ENCODE measurements around the gene MELTF. TPM values are rescaled to one million over a fixed set of nuclear protein-coding genes. Genes with fewer than 3 reads are reported as not detected.

The MELTF gene
- total and polyA plus RNA-seq, 2 of the 13 experiments (the other 11 are each of a cell fraction or from before 2014, with no cell fraction given) = 3.2 to 7.5 TPM

- FAIRE-seq = peak; percentile 39
- no peak overlapping the region for H3K27ac ChIP-seq (ENCODE audit: extremely low read length, insufficient read depth, low read length)
- H3K9me3 ChIP-seq (ENCODE audit: low read length) = no peaks in the 10 kb centered on the region
- no TSS peak for BruUV-seq (replicated peaks)
- no peaks in the 10 kb centered on the region for H4K20me1 ChIP-seq (ENCODE audit: insufficient read depth, low read length)
- H2AFZ ChIP-seq (ENCODE audit: low read length) = no peak overlapping the region
- peak; percentile 43 for DNase-seq (ENCODE audit: low spot score)
- H3K4me2 ChIP-seq (ENCODE audit: low read depth, low read length) = peak overlapping the region; percentile 87
- no peaks in the 10 kb centered on the region for H3K27me3 ChIP-seq (ENCODE audit: control insufficient read depth in 1 of 2, insufficient read depth in 2 of 2, low read length in 2 of 2)
- H3K36me3 ChIP-seq (replicated peaks in 1 of 2; ENCODE audit: control insufficient read depth in 1 of 2, insufficient read depth in 2 of 2, low read length in 2 of 2) = no peaks in the 10 kb centered on the region
- intact Hi-C loops (cut with micrococcal nuclease; ENCODE audit: unreplicated experiment) = no loop called here
- peak overlapping the region in 1 of 3 experiments; percentile 57; a peak in 2 of 6 replicates for H3K4me3 ChIP-seq (replicated peaks in 1 of 3; ENCODE audit: insufficient read depth in 1 of 3, low read depth in 2 of 3, low read length in 3 of 3)
- in situ Hi-C loops (cut with HindIII; ENCODE audit: extremely low pct_ligation_motif_present, low pct_unique_long_range_greater_than_20kb) = loop anchor here (25.0 kb wide), 1 partner anchor 522 kb away; no protein-coding TSS in a partner anchor
- CTCF ChIA-PET (ENCODE audit: low intra/inter-chr PET ratio, low total read pairs) = no interaction called here
- H3K79me2 ChIP-seq (ENCODE audit: insufficient read depth, low read length) = no peaks in the 10 kb centered on the region
- H3K4me1 ChIP-seq (ENCODE audit: insufficient read depth, low read length) = peaks cover 78% of the 10 kb centered on the region
- ATAC-seq = peak; percentile 30
- H3K9ac ChIP-seq (ENCODE audit: insufficient read depth, low read depth, low read length) = no peak overlapping the region
- POLR2A ChIA-PET = interaction anchor here (1.1 to 1.6 kb wide), 2 partner anchors 14 to 41 kb away, joined by 3 to 6 read pairs; no protein-coding TSS in a partner anchor
- WGBS (ENCODE audit: low lambda C conversion rate) = 55% methylated on average over 8 of the region's 10 CpGs
- TF ChIP-seq FOXJ3 (CRISPR knock-in tag; IDR thresholded peaks at IDR 0.05; ENCODE audit: borderline replicate concordance) = no peak
- no peak for TF ChIP-seq KLF13 (CRISPR knock-in tag; IDR thresholded peaks at IDR 0.05)
- no peak for TF ChIP-seq TFE3 (CRISPR knock-in tag; IDR thresholded peaks at IDR 0.05)
- no peak for TF ChIP-seq SRSF4 (IDR thresholded peaks at IDR 0.05; ENCODE audit: low read depth, low read length, poor library complexity, severe bottlenecking)
- TF ChIP-seq ZBTB7B (CRISPR knock-in tag; IDR thresholded peaks at IDR 0.05) = peak; percentile 90
- no peak for TF ChIP-seq MNT (IDR thresholded peaks at IDR 0.05)
- TF ChIP-seq SIX1 (CRISPR knock-in tag; IDR thresholded peaks at IDR 0.05; ENCODE audit: borderline replicate concordance) = no peak
- TF ChIP-seq ZNF644 (CRISPR knock-in tag; IDR thresholded peaks at IDR 0.05; ENCODE audit: low read depth) = no peak
- TF ChIP-seq LCORL (IDR thresholded peaks at IDR 0.05) = no peak
- no peak for TF ChIP-seq LCORL (CRISPR knock-in tag; IDR thresholded peaks at IDR 0.05)
- no peak for TF ChIP-seq ZNF354B (CRISPR knock-in tag; IDR thresholded peaks at IDR 0.05)
- no peak for TF ChIP-seq PTBP1 (IDR thresholded peaks at IDR 0.05; ENCODE audit: low read depth, low read length, poor library complexity, severe bottlenecking)
- no peak for TF ChIP-seq ZNF136 (CRISPR knock-in tag; IDR thresholded peaks at IDR 0.05; ENCODE audit: low read depth)
- no peak for TF ChIP-seq MBNL3 (CRISPR knock-in tag; conservative IDR thresholded peaks at IDR 0.05)
- TF ChIP-seq SMAD1 (CRISPR knock-in tag; IDR thresholded peaks at IDR 0.05; ENCODE audit: borderline replicate concordance, low read depth) = no peak
- TF ChIP-seq NR2F2 (IDR thresholded peaks at IDR 0.05; ENCODE audit: borderline replicate concordance, low read depth) = no peak
- TF ChIP-seq ZNF263 (CRISPR knock-in tag; IDR thresholded peaks at IDR 0.05) = no peak
- no peak for TF ChIP-seq CENPT (CRISPR knock-in tag; IDR thresholded peaks at IDR 0.05; ENCODE audit: low read depth)
- no peak for TF ChIP-seq GABPB1 (CRISPR knock-in tag; IDR thresholded peaks at IDR 0.05)
- TF ChIP-seq RAD21 (CRISPR knock-in tag; IDR thresholded peaks at IDR 0.05) = no peak
- TF ChIP-seq, protein P1, sequence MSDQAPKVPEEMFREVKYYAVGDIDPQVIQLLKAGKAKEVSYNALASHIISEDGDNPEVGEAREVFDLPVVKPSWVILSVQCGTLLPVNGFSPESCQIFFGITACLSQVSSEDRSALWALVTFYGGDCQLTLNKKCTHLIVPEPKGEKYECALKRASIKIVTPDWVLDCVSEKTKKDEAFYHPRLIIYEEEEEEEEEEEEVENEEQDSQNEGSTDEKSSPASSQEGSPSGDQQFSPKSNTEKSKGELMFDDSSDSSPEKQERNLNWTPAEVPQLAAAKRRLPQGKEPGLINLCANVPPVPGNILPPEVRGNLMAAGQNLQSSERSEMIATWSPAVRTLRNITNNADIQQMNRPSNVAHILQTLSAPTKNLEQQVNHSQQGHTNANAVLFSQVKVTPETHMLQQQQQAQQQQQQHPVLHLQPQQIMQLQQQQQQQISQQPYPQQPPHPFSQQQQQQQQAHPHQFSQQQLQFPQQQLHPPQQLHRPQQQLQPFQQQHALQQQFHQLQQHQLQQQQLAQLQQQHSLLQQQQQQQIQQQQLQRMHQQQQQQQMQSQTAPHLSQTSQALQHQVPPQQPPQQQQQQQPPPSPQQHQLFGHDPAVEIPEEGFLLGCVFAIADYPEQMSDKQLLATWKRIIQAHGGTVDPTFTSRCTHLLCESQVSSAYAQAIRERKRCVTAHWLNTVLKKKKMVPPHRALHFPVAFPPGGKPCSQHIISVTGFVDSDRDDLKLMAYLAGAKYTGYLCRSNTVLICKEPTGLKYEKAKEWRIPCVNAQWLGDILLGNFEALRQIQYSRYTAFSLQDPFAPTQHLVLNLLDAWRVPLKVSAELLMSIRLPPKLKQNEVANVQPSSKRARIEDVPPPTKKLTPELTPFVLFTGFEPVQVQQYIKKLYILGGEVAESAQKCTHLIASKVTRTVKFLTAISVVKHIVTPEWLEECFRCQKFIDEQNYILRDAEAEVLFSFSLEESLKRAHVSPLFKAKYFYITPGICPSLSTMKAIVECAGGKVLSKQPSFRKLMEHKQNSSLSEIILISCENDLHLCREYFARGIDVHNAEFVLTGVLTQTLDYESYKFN (CRISPR knock-in tag; conservative IDR thresholded peaks at IDR 0.05) = 0 out of 2 replicates have a peak, but pooled peaks have one; percentile 39
Measured at GRCh38 chr3:196990601-196991007, 39.0 kb downstream of the MELTF start.

All from HepG2 (cell line).